Endometrial microvascular endothelial cells (primary cell): ENCODE results near the gene TOR1AIP2. TPM values are rescaled to one million over a fixed set of nuclear protein-coding genes. Genes with fewer than 3 reads are reported as not detected.

ENCODE experiments used
- total RNA-seq: library from RNA; depleted of rRNA; stranded (reverse); fragments of >200 nt; gene quantifications from one replicate; pipeline ENCODE4 v1.2.3, GENCODE V29; 2015; ENCODE audit errors: inconsistent ontology term

The TOR1AIP2 gene
- total RNA-seq, 1 donor from 2014 or later = 104 TPM

Other genes with a start within 250 kb of the TOR1AIP2 start
- gene FAM163A, start 134.5 kb downstream of the TOR1AIP2 start, total RNA-seq = 0.19 TPM
- gene TOR1AIP1, start 4.5 kb upstream of the TOR1AIP2 start, total RNA-seq = 50.2 TPM
- gene CEP350, start 77.0 kb upstream of the TOR1AIP2 start, total RNA-seq = 28.1 TPM